GM21786 (cell line): ENCODE data around the gene CISD2.
"Not testable (repeated sequence)": the region's sequence is repeated elsewhere in the genome, so short reads cannot be mapped to it uniquely, and the experiment has no call there.

Source experiments
- ATAC-seq: cut with Tn5 transposase; IDR thresholded peaks from one replicate; pipeline ENCODE4 v1.9.1; 2021; ENCODE audit not compliant: unreplicated experiment

Gene CISD2

DNA sequence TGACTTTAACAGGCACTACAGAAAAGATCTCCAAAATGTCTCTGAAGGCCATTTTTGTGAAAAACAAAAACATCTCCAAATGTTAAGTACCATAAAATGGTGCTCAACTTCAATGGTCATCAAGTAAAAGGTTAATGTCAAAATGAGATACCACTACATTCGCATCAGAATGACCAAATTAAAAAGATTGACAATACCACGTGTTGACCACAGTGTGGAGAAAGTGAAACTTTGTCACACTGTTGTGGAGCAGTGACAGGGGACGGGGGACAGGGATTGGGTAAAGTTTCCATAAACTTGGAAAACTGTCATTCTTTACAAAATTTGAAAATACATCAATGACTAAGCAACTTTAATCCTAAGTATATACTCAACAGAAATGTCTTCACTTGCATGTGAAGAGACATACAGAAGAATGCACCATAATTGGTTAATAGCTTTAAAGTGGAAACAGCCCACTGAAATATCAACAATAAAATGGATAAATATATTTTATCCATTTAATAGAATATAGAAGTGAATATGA is 19.1 kb upstream of the CISD2 start:
- ATAC-seq: no peak

- no peak for ATAC-seq
Observed at GRCh38 chr4:102850370-102850769, 18.4 kb upstream of the CISD2 start.

DNA sequence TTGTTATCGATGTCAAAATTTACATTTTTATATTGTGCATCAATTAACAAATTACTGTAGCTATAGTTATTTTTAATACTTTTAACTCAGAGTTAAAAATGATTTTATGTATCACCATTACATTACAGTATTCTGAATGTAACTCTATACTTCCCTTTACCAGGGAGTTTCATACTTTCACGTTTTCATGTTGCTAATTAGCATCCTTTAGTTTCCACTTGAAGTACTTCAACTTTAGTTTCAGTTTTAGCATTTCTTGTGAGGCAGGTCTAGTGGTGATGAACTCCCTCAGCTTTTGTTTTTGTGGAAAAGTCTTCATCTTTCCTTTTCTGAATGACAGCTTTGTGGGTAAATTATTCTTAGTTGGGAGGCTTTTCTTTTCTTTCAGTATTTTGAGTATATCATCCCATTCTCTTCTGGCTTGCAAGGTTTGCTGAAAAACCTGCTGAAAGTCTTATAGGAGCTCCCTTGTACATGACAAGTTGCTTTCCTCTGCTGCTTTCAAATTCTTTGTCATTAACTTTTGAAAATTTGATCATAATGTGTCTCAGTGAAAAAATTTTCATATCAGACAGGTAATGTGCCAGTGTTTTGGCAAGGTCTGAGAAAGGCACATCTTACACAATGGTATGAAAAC is 9.8 kb upstream of the CISD2 start:
- no peak for ATAC-seq

GRCh38 chr4:102860611-102861324 is 8.0 kb upstream of the CISD2 start:
- no peak for ATAC-seq

- no peak for ATAC-seq
Observed at GRCh38 chr4:102862016-102862415, 6.8 kb upstream of the CISD2 start.

GRCh38 chr4:102862747-102863146 is 6.0 kb upstream of the CISD2 start:
- ATAC-seq: no peak

GRCh38 chr4:102865327-102865726 is 3.5 kb upstream of the CISD2 start:
- ATAC-seq: not testable (repeated sequence)

GRCh38 chr4:102867278-102868152 is 1.3 kb upstream of the CISD2 start:
- ATAC-seq: no peak

- no peak for ATAC-seq
Observed at GRCh38 chr4:102868153-102868780, 525 bp upstream of the CISD2 start.

DNA sequence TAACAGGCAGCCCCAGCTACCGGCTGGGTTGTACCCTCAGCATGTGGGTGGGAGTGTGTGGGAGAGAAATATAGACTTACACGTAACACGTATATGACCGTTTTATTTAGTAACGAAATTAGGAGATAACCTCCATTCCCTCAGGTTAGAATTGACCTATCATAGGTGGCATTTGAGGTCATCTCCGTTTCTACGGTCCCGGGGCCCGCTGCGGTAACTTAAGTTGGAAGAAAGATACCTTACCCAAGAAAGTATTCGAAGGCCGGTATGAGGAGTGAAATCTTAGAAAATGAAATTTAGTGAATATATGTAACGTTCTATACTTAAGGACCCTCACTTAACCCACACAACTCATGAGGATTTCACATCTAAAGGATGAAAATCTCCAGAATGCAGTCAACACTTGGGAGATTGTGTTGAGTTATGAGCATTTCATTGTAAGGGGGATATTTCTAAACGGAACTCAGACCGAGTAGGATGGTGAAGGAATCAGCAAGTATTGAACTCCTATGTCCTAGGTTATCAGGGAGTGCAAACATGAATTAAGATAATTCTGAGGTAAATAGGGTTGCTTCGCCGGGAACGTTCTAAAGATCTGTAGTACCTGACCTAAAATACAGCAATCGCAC is 891 bp downstream of the CISD2 start:
- peak; percentile 21 for ATAC-seq

- ATAC-seq: no peak
Observed at GRCh38 chr4:102871772-102872171, 3.0 kb downstream of the CISD2 start.

GRCh38 chr4:102877477-102878106 is 8.8 kb downstream of the CISD2 start:
- ATAC-seq: not testable (repeated sequence)

- ATAC-seq: not testable (repeated sequence)
Observed at GRCh38 chr4:102878349-102878748, 9.6 kb downstream of the CISD2 start.

DNA sequence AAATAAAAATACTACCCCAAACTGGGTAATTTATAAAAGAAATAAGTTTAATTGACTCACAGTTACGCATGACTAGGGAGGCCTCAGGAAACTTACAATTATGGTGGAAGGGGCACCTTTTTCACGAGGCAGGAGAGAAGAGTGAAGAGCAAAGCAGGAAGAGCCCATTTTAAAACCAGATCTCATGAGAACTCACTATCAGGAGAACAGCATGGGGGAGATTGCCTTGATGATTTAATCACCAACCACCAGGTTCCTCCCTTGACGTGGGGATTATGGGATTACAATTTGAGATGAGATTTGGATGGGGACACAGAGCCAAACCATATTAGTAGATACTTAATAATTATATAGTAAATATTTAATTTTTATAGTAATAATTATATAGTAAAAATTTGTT is 10.1 kb downstream of the CISD2 start:
- no peak for ATAC-seq

DNA sequence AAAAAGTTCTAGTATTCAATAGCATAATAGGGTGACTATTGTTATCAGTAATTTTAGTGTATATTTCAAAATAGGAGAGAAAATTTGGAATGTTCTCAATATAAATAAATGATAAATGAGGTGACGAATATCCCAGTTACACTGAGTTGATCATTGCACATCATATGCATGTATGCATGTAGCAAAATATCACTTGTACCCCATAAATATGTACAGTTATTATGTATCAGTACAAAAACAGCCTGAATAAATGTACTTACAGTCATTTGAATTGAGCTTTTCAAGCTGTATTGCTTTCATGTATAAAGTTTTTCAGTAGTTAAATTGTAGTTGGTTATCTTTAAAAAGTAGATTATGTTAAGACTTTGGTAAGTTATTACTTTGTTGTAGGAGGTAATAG is 12.6 kb downstream of the CISD2 start:
- ATAC-seq: no peak

DNA sequence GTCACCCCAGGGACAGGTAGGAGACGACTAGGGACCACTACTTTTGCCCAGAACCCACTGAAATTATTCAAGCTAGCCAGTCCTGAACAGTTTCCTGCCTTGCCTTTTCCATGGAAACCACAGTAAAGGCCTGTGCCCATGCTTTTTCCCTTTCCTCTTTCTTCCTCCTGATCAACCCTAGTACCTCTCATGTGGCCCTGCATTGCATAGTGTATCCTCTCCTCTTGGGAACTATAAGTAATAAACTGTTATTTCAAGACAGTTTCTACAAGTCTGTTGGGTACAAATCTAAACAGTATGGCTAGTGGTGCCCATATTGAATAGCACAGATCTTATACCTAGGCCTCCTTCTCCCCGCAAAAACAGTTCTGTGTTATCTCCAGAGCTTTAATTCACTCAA is 14.5 kb downstream of the CISD2 start:
- no peak for ATAC-seq

- ATAC-seq: not testable (repeated sequence)
Observed at GRCh38 chr4:102888570-102888969, 19.8 kb downstream of the CISD2 start.

DNA sequence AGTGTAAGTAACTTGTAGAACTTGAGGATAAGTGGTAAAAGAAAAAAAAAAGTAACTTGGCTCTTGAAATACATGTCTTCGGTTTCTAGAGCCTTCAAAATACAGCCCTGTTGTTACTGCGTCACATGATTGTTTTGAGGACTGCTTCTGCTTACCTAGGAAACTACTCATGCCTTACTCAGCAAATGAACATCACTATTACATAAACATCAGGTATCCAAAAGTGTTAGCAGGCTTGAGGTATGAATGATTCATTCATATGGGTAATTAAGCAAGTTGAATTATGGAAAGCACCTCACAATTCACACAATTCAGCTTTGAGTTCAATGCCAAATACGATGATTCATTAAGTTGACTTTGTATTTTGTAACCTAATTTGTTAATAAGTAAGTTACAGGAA is 21.1 kb downstream of the CISD2 start:
- ATAC-seq: not testable (repeated sequence)

GRCh38 chr4:102896547-102896946 is 27.8 kb downstream of the CISD2 start:
- ATAC-seq: not testable (repeated sequence)

DNA sequence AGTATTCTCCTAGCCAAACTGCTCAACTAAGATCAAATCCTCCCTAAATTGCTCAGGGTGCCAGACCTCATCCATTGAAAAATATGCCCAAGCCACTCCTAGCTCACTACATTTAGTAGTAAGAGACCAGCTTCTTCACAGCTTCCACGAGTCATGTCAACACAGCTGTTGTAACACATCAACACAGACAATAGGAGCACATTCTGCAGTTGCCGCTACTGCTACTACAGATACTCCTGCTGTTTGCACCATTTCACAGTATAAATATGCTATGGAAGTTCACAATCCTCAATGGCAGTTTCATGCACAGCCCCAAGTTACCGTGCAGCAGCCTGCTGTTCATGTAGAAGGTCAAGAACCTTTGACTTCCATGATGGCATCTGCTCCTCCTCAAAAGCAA is 28.8 kb downstream of the CISD2 start:
- ATAC-seq: not testable (repeated sequence)
